Body of pancreas (tissue), 4 donors: ENCODE measurements around the gene HSF2BP.

Source experiments
- POLR2A ChIP-seq, 3 donors: fragments of 450-650 bp; IDR thresholded peaks; one replicate each; pipeline ENCODE4 v1.6.1; 2016; ENCODE audit warnings: antibody characterized with exemption in 3 of 3, mild to moderate bottlenecking in 2 of 3
- TF ChIP-seq, protein P1 (sequence below), 7 experiments: fragments of 450-650 bp in 4 of 7; fragments of 200-600 bp in 3 of 7; sonication (generic) in 3 of 7; IDR thresholded peaks; one replicate each; pipeline ENCODE4 v1.5.1; 2016 to 2019; ENCODE audit warnings: antibody characterized with exemption in 7 of 7

DNA sequence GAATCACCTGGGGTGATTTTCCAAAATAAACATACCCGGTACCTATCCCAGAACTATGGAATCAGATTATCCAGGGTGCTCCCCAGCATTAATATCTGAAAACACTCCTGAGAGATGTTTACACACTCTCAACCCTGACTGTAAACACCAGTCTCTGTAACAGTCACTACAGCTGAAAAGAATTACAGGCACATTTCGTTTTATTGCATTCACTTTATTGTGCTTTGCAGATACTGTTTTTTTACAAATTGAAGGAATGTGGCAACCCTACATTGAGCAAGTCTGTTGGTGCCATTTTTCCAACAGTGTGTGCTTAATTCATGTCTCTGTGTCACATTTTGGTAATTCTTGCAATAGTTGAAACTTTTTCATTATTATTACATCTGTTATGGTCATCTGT is 31.8 kb downstream of the HSF2BP start:
- no peak for TF ChIP-seq POLR2A (IDR thresholded peaks at IDR 0.05)
- TF ChIP-seq, protein P1, sequence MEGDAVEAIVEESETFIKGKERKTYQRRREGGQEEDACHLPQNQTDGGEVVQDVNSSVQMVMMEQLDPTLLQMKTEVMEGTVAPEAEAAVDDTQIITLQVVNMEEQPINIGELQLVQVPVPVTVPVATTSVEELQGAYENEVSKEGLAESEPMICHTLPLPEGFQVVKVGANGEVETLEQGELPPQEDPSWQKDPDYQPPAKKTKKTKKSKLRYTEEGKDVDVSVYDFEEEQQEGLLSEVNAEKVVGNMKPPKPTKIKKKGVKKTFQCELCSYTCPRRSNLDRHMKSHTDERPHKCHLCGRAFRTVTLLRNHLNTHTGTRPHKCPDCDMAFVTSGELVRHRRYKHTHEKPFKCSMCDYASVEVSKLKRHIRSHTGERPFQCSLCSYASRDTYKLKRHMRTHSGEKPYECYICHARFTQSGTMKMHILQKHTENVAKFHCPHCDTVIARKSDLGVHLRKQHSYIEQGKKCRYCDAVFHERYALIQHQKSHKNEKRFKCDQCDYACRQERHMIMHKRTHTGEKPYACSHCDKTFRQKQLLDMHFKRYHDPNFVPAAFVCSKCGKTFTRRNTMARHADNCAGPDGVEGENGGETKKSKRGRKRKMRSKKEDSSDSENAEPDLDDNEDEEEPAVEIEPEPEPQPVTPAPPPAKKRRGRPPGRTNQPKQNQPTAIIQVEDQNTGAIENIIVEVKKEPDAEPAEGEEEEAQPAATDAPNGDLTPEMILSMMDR (IDR thresholded peaks at IDR 0.05) = no peak
